Measurements from ENCODE around the gene ZNF366. TPM values are rescaled to one million over a fixed set of nuclear protein-coding genes. Genes with fewer than 3 reads are reported as not detected.

ZNF366 gene
- total RNA-seq, 1 experiment from 2014 or later: not detected

- BruUV-seq (replicated peaks): no TSS peak
- no peak overlapping the region for H3K4me3 Mint-ChIP-seq (ENCODE audit: low read depth, unreplicated experiment)
- TF ChIP-seq, protein P1, sequence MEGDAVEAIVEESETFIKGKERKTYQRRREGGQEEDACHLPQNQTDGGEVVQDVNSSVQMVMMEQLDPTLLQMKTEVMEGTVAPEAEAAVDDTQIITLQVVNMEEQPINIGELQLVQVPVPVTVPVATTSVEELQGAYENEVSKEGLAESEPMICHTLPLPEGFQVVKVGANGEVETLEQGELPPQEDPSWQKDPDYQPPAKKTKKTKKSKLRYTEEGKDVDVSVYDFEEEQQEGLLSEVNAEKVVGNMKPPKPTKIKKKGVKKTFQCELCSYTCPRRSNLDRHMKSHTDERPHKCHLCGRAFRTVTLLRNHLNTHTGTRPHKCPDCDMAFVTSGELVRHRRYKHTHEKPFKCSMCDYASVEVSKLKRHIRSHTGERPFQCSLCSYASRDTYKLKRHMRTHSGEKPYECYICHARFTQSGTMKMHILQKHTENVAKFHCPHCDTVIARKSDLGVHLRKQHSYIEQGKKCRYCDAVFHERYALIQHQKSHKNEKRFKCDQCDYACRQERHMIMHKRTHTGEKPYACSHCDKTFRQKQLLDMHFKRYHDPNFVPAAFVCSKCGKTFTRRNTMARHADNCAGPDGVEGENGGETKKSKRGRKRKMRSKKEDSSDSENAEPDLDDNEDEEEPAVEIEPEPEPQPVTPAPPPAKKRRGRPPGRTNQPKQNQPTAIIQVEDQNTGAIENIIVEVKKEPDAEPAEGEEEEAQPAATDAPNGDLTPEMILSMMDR (IDR thresholded peaks at IDR 0.05; ENCODE audit: unreplicated experiment): no peak
- no peaks in the 10 kb centered on the region for H3K4me1 Mint-ChIP-seq (ENCODE audit: low read depth, unreplicated experiment)
- CTCF ChIA-PET: no interaction called here
- H3K36me3 Mint-ChIP-seq (ENCODE audit: insufficient read depth, unreplicated experiment): no peaks in the 10 kb centered on the region
- no peak for DNase-seq
- H3K9me3 Mint-ChIP-seq (ENCODE audit: low read depth, unreplicated experiment): no peaks in the 10 kb centered on the region
- intact Hi-C loops (cut with micrococcal nuclease; ENCODE audit: unreplicated experiment): no loop called here
- no peak overlapping the region for H3K27ac Mint-ChIP-seq (ENCODE audit: unreplicated experiment)
- H3K27me3 Mint-ChIP-seq (ENCODE audit: unreplicated experiment): peaks cover 86% of the 10 kb centered on the region
These were observed 33.1 kb downstream of the ZNF366 start for GRCh38 chr5:72474046-72474500.

DNA sequence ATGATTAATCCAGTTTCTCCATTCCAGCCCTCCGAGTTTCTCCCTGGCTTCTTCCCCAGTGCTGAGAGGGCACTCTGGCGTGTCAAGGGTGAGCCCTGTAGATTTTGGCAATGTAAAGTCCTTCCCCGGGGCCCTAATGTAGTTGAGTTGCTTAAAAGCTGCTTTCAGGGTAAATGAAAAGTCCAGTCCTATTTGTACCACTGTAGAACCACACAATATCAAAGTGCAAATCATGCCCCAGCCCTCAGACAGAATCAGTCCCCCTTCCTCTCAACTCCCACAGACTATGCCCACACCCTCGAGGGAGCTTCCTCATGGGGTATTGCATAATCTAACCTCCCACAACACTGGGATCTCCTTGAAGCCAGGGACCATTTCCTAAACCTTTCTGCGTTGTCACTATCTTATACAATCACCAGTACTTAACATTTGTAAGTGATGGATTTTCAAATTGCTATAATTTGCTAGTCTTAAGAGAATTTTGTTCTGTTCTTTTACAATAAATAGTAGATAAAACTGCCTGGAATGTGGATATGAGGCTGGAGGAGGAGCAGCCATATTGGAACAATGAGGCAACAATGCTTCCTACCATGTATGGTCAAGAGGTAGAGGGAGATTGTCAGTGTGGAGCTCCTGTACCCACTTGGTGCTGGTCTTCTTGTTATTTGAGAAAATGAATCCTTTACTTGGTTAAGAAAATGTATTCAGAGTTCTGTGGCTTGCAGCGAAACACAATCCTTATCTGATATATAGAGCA is 34.4 kb downstream of the ZNF366 start:
- no peak for DNase-seq
- no peak overlapping the region for H3K27ac Mint-ChIP-seq (ENCODE audit: unreplicated experiment)
- intact Hi-C loops (cut with micrococcal nuclease; ENCODE audit: unreplicated experiment): no loop called here
- no peaks in the 10 kb centered on the region for H3K36me3 Mint-ChIP-seq (ENCODE audit: insufficient read depth, unreplicated experiment)
- H3K27me3 Mint-ChIP-seq (ENCODE audit: unreplicated experiment): peaks cover 74% of the 10 kb centered on the region
- no peak overlapping the region for H3K4me3 Mint-ChIP-seq (ENCODE audit: low read depth, unreplicated experiment)
- peaks cover 2% of the 10 kb centered on the region for H3K4me1 Mint-ChIP-seq (ENCODE audit: low read depth, unreplicated experiment)
- no TSS peak for BruUV-seq (replicated peaks)
- no peaks in the 10 kb centered on the region for H3K9me3 Mint-ChIP-seq (ENCODE audit: low read depth, unreplicated experiment)
- TF ChIP-seq, protein P1 (IDR thresholded peaks at IDR 0.05; ENCODE audit: unreplicated experiment): no peak
- CTCF ChIA-PET: no interaction called here

DNA sequence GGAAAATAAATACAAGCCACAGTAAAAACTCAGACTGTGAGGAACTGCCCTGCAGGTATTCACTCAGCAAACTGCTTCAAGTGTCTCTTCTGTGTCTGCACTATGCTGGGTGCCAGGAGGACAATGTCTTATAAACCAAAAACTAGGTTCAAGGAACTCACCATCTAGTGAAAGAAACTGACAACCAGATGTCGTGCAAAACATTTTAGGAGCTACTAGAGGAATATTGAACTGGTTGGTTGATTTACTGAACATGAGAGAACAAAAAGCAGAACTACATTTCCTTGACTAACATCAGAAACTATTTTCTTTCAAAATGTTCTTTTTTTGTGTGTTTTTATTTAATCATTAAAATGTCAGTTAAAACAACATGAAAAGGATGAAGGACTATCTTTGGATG is 35.2 kb downstream of the ZNF366 start:
- CTCF ChIA-PET: no interaction called here
- Mint-ChIP-seq H3K4me1 (ENCODE audit: low read depth, unreplicated experiment) (peaks cover 8% of the 10 kb centered on the region), H3K27me3 (ENCODE audit: unreplicated experiment) (peaks cover 66% of the 10 kb centered on the region), H3K27ac (ENCODE audit: unreplicated experiment) (no peak overlapping the region), H3K36me3 (ENCODE audit: insufficient read depth, unreplicated experiment) (no peaks in the 10 kb centered on the region), H3K9me3 (ENCODE audit: low read depth, unreplicated experiment) (no peaks in the 10 kb centered on the region), H3K4me3 (ENCODE audit: low read depth, unreplicated experiment) (no peak overlapping the region)
- DNase-seq: no peak
- no TSS peak for BruUV-seq (replicated peaks)
- TF ChIP-seq, protein P1 (IDR thresholded peaks at IDR 0.05; ENCODE audit: unreplicated experiment): no peak
- intact Hi-C loops (cut with micrococcal nuclease; ENCODE audit: unreplicated experiment): no loop called here

GRCh38 chr5:72470826-72471225 is 36.4 kb downstream of the ZNF366 start:
- DNase-seq: no peak
- Mint-ChIP-seq H3K4me1 (ENCODE audit: low read depth, unreplicated experiment) (peaks cover 8% of the 10 kb centered on the region), H3K27ac (ENCODE audit: unreplicated experiment) (no peak overlapping the region), H3K36me3 (ENCODE audit: insufficient read depth, unreplicated experiment) (no peaks in the 10 kb centered on the region), H3K27me3 (ENCODE audit: unreplicated experiment) (peaks cover 58% of the 10 kb centered on the region), H3K4me3 (ENCODE audit: low read depth, unreplicated experiment) (no peak overlapping the region), H3K9me3 (ENCODE audit: low read depth, unreplicated experiment) (no peaks in the 10 kb centered on the region)
- intact Hi-C loops (cut with micrococcal nuclease; ENCODE audit: unreplicated experiment): no loop called here
- CTCF ChIA-PET: no interaction called here
- no TSS peak for BruUV-seq (replicated peaks)
- TF ChIP-seq, protein P1 (IDR thresholded peaks at IDR 0.05; ENCODE audit: unreplicated experiment): no peak

All from Calu3 (cell line).